Measurements from ENCODE around the gene MEG3. TPM values are rescaled to one million over a fixed set of nuclear protein-coding genes. Genes with fewer than 3 reads are reported as not detected.

Gene MEG3
- total RNA-seq (not detected in 2 replicates), polyA plus RNA-seq (not detected in 2 replicates)

- H3K36me3 ChIP-seq = no peaks in the 10 kb centered on the region
- peak in 1 of 2 donors; percentile 83 for DNase-seq (ENCODE audit: low read depth in 1 of 2, low spot score in 1 of 2)
- no peaks in the 10 kb centered on the region for H3K4me1 ChIP-seq (ENCODE audit: low read depth)
- no peak within 1 kb of the TSS for H3K27ac ChIP-seq
- H3K4me3 ChIP-seq = no peak within 1 kb of the TSS
- H3K9me3 ChIP-seq (ENCODE audit: low read depth) = no peaks in the 10 kb centered on the region
- TF ChIP-seq, protein P1, sequence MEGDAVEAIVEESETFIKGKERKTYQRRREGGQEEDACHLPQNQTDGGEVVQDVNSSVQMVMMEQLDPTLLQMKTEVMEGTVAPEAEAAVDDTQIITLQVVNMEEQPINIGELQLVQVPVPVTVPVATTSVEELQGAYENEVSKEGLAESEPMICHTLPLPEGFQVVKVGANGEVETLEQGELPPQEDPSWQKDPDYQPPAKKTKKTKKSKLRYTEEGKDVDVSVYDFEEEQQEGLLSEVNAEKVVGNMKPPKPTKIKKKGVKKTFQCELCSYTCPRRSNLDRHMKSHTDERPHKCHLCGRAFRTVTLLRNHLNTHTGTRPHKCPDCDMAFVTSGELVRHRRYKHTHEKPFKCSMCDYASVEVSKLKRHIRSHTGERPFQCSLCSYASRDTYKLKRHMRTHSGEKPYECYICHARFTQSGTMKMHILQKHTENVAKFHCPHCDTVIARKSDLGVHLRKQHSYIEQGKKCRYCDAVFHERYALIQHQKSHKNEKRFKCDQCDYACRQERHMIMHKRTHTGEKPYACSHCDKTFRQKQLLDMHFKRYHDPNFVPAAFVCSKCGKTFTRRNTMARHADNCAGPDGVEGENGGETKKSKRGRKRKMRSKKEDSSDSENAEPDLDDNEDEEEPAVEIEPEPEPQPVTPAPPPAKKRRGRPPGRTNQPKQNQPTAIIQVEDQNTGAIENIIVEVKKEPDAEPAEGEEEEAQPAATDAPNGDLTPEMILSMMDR (IDR thresholded peaks at IDR 0.05; ENCODE audit: low read depth, low read length) = no peak
- H3K27me3 ChIP-seq = no peaks in the 10 kb centered on the region
Observed at GRCh38 chr14:100825713-100826331, at the start of gene MEG3. Gene MEG3, plus strand, starts transcription at chr14:100826118.

DNA sequence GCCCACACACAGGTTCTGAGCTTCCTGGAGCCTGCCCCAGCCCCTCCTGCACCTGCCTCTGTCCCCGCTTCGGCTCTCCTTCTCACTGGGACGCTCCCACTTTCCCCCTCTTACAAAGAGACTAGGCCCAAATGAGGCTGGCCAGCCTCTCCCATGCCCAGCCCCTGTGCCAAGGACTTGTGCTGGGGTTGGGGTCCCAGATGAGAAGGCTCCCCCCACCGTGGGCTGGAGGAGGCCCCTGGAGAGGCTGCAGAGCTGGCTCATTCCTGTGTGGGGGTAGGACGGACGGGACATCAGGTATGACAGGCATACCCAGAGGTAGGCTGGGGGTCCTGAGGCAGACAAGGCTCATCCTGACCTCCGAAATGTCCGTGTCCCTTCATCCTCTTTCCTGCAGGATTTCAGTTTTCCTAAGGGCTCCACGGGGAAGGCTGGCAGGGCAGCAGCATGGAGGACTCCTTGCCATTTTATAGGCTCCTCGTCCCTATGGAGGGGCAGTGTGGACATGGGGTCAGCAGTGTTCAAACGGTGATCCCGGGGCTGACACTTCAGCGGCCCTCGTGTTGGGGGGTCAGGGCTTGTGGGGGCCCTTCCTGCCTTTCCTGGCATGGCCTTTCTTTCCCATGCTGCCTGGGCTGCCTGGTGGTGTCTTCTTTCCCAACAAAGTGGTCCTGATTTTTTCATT lies 49.1 kb upstream of the MEG3 start:
- no peaks in the 10 kb centered on the region for H3K27me3 ChIP-seq
- no peak overlapping the region for H3K27ac ChIP-seq
- TF ChIP-seq, protein P1 (IDR thresholded peaks at IDR 0.05; ENCODE audit: low read depth, low read length) = no peak
- no peak overlapping the region for H3K4me3 ChIP-seq
- H3K9me3 ChIP-seq (ENCODE audit: low read depth) = no peaks in the 10 kb centered on the region
- DNase-seq (ENCODE audit: low read depth in 1 of 2, low spot score in 1 of 2) = no peak
- no peaks in the 10 kb centered on the region for H3K36me3 ChIP-seq
- peaks cover 10% of the 10 kb centered on the region for H3K4me1 ChIP-seq (ENCODE audit: low read depth)

DNA sequence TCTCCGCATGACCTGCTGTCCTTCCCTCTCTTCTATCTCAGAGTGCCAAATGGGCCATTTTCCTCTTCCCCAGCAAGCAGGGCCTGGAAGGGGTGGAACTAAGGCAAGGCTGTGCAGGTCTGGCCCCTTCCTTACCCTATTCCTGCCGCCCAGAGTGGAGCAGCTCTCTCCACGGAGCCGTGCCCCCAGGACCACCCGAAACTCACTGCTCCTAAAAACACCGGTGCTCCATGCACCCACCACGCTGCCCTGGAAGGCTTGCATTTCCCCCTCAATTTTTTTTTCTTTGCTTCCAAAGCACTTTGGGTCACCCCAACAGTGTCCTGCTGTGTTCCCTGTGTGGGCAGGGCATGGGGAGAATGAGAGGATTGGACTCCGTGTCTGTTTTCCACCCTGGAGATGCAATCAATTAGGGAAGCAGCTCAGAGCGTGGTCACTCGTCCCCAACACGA lies 48.5 kb upstream of the MEG3 start:
- H3K4me3 ChIP-seq = no peak overlapping the region
- no peak for DNase-seq (ENCODE audit: low read depth in 1 of 2, low spot score in 1 of 2)
- H3K4me1 ChIP-seq (ENCODE audit: low read depth) = peaks cover 10% of the 10 kb centered on the region
- no peaks in the 10 kb centered on the region for H3K36me3 ChIP-seq
- H3K27me3 ChIP-seq = no peaks in the 10 kb centered on the region
- H3K9me3 ChIP-seq (ENCODE audit: low read depth) = no peaks in the 10 kb centered on the region
- no peak overlapping the region for H3K27ac ChIP-seq
- TF ChIP-seq, protein P1 (IDR thresholded peaks at IDR 0.05; ENCODE audit: low read depth, low read length) = no peak

DNA sequence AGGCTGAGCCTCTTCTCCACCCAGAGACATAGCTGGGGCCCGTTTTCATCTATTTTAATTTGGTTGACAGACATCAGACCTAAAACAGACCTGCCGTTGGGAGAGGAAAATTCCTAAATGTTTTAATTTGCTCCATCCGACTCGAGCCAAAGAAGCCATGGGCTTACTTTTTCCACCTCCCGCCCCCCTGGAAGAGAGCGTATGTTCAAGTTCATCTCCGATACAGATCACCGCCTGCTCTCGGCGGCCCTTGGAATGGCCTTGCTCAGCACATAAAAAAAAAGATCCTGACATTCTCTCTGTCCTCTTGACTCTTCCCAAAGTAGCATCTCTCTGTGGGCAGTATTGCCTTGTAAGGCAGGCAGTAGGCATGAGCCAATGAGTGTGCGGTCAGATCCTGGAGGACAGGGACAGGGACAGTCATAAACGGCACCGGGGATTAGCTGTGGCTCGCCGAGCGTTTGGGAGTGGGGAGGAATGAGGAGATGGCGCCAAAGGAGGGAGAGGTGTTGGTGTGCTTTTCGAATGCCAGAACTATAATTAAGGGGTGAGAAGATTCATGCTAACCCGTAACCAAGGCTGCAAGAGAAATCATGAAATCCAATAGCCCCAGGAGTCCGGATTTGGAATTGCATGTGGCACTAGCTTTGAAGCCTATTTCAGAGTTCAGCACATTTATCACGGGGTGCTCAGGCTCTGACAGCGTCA lies 47.9 kb upstream of the MEG3 start:
- Histone ChIP-seq H3K27me3 (no peaks in the 10 kb centered on the region), H3K9me3 (ENCODE audit: low read depth) (no peaks in the 10 kb centered on the region), H3K4me3 (no peak overlapping the region), H3K27ac (no peak overlapping the region), H3K4me1 (ENCODE audit: low read depth) (peaks cover 10% of the 10 kb centered on the region), H3K36me3 (no peaks in the 10 kb centered on the region)
- TF ChIP-seq, protein P1 (IDR thresholded peaks at IDR 0.05; ENCODE audit: low read depth, low read length) = no peak
- peak in 1 of 2 donors; percentile 35 for DNase-seq (ENCODE audit: low read depth in 1 of 2, low spot score in 1 of 2)

DNA sequence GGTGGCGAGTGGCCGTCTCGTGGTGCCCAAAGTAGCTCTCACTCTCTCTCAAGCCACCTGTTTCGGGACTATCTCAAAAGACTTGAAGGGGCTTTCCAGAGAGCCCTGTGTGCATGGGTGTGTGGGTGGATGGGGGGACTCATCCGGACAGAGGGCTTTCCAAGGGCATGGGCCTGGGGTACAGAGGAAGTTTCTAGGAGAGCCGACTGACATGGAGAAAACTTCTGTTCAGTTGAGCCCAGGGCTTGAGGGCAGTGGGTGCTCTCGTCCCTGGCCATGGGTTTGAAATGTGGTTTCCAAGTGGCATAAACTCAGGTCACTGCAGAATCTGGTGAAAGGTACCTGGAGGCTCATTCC lies 47.4 kb upstream of the MEG3 start:
- Histone ChIP-seq H3K9me3 (ENCODE audit: low read depth) (no peaks in the 10 kb centered on the region), H3K4me3 (no peak overlapping the region), H3K27ac (no peak overlapping the region), H3K27me3 (no peaks in the 10 kb centered on the region), H3K4me1 (ENCODE audit: low read depth) (peaks cover 10% of the 10 kb centered on the region), H3K36me3 (no peaks in the 10 kb centered on the region)
- TF ChIP-seq, protein P1 (IDR thresholded peaks at IDR 0.05; ENCODE audit: low read depth, low read length) = no peak
- DNase-seq (ENCODE audit: low read depth in 1 of 2, low spot score in 1 of 2) = no peak

Data from cardiac muscle cell (in vitro differentiated cells and primary cell).